ENCODE measurements around the gene MICA.

DNA sequence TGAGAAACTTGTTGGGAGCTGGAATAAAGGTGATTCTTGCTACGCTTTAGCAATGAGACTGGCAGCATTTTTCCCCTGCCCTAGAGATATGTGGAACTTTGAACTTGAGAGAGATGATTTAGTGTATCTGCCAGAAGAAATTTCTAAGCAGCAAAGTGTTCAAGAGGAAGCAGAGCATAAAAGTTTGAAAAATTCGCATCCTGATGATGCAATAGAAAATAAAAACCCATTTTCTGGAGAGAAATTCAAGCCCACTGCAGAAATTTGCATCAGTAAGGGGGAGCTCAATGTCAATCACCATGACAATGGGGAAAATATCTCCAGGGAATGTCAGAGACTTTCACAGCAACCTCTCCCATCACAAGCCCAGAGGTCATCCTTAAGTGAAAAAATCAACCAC is 35.3 kb downstream of the MICA start:
- TF ChIP-seq GLI2 (tag by site-specific recombination; IDR thresholded peaks at IDR 0.05; ENCODE audit: borderline replicate concordance, low read depth) (no peak), ZFP69B (tag by site-specific recombination; IDR thresholded peaks at IDR 0.05) (no peak), ZNF37A (tag by site-specific recombination; IDR thresholded peaks at IDR 0.05) (no peak), ZNF169 (tag by site-specific recombination; IDR thresholded peaks at IDR 0.05) (no peak), ZNF324 (tag by site-specific recombination; IDR thresholded peaks at IDR 0.05) (no peak), ZNF133 (tag by site-specific recombination; IDR thresholded peaks at IDR 0.05) (no peak), ZNF292 (tag by site-specific recombination; IDR thresholded peaks at IDR 0.05; ENCODE audit: borderline replicate concordance, low read depth) (no peak), ZNF10 (tag by site-specific recombination; IDR thresholded peaks at IDR 0.05) (no peak), ZNF274 (IDR thresholded peaks at IDR 0.05; ENCODE audit: low read length) (no peak), ZNF274 (tag by site-specific recombination; IDR thresholded peaks at IDR 0.05; ENCODE audit: borderline replicate concordance) (no peak), TRIM28 (IDR thresholded peaks at IDR 0.05; ENCODE audit: borderline replicate concordance, low read length) (no peak)
- TF ChIP-seq, protein P1, sequence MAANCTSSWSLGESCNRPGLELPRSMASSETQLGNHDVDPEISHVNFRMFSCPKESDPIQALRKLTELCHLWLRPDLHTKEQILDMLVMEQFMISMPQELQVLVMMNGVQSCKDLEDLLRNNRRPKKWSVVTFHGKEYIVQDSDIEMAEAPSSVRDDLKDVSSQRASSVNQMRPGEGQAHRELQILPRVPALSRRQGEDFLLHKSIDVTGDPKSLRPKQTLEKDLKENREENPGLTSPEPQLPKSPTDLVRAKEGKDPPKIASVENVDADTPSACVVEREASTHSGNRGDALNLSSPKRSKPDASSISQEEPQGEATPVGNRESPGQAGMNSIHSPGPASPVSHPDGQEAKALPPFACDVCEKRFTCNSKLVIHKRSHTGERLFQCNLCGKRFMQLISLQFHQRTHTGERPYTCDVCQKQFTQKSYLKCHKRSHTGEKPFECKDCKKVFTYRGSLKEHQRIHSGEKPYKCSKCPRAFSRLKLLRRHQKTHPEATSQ (tag by site-specific recombination; IDR thresholded peaks at IDR 0.05): no peak
- TF ChIP-seq, protein P2, sequence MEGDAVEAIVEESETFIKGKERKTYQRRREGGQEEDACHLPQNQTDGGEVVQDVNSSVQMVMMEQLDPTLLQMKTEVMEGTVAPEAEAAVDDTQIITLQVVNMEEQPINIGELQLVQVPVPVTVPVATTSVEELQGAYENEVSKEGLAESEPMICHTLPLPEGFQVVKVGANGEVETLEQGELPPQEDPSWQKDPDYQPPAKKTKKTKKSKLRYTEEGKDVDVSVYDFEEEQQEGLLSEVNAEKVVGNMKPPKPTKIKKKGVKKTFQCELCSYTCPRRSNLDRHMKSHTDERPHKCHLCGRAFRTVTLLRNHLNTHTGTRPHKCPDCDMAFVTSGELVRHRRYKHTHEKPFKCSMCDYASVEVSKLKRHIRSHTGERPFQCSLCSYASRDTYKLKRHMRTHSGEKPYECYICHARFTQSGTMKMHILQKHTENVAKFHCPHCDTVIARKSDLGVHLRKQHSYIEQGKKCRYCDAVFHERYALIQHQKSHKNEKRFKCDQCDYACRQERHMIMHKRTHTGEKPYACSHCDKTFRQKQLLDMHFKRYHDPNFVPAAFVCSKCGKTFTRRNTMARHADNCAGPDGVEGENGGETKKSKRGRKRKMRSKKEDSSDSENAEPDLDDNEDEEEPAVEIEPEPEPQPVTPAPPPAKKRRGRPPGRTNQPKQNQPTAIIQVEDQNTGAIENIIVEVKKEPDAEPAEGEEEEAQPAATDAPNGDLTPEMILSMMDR (tag by site-specific recombination; IDR thresholded peaks at IDR 0.05): no peak
- TF ChIP-seq, protein P3, sequence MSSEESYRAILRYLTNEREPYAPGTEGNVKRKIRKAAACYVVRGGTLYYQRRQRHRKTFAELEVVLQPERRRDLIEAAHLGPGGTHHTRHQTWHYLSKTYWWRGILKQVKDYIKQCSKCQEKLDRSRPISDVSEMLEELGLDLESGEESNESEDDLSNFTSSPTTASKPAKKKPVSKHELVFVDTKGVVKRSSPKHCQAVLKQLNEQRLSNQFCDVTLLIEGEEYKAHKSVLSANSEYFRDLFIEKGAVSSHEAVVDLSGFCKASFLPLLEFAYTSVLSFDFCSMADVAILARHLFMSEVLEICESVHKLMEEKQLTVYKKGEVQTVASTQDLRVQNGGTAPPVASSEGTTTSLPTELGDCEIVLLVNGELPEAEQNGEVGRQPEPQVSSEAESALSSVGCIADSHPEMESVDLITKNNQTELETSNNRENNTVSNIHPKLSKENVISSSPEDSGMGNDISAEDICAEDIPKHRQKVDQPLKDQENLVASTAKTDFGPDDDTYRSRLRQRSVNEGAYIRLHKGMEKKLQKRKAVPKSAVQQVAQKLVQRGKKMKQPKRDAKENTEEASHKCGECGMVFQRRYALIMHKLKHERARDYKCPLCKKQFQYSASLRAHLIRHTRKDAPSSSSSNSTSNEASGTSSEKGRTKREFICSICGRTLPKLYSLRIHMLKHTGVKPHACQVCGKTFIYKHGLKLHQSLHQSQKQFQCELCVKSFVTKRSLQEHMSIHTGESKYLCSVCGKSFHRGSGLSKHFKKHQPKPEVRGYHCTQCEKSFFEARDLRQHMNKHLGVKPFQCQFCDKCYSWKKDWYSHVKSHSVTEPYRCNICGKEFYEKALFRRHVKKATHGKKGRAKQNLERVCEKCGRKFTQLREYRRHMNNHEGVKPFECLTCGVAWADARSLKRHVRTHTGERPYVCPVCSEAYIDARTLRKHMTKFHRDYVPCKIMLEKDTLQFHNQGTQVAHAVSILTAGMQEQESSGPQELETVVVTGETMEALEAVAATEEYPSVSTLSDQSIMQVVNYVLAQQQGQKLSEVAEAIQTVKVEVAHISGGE (tag by site-specific recombination; conservative IDR thresholded peaks at IDR 0.05; ENCODE audit: low read depth): no peak
- TF ChIP-seq, protein P4, sequence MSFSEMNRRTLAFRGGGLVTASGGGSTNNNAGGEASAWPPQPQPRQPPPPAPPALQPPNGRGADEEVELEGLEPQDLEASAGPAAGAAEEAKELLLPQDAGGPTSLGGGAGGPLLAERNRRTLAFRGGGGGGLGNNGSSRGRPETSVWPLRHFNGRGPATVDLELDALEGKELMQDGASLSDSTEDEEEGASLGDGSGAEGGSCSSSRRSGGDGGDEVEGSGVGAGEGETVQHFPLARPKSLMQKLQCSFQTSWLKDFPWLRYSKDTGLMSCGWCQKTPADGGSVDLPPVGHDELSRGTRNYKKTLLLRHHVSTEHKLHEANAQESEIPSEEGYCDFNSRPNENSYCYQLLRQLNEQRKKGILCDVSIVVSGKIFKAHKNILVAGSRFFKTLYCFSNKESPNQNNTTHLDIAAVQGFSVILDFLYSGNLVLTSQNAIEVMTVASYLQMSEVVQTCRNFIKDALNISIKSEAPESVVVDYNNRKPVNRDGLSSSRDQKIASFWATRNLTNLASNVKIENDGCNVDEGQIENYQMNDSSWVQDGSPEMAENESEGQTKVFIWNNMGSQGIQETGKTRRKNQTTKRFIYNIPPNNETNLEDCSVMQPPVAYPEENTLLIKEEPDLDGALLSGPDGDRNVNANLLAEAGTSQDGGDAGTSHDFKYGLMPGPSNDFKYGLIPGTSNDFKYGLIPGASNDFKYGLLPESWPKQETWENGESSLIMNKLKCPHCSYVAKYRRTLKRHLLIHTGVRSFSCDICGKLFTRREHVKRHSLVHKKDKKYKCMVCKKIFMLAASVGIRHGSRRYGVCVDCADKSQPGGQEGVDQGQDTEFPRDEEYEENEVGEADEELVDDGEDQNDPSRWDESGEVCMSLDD (tag by site-specific recombination; IDR thresholded peaks at IDR 0.05): no peak
